Measurements from ENCODE around the gene IRX1.

IRX1 gene

DNA sequence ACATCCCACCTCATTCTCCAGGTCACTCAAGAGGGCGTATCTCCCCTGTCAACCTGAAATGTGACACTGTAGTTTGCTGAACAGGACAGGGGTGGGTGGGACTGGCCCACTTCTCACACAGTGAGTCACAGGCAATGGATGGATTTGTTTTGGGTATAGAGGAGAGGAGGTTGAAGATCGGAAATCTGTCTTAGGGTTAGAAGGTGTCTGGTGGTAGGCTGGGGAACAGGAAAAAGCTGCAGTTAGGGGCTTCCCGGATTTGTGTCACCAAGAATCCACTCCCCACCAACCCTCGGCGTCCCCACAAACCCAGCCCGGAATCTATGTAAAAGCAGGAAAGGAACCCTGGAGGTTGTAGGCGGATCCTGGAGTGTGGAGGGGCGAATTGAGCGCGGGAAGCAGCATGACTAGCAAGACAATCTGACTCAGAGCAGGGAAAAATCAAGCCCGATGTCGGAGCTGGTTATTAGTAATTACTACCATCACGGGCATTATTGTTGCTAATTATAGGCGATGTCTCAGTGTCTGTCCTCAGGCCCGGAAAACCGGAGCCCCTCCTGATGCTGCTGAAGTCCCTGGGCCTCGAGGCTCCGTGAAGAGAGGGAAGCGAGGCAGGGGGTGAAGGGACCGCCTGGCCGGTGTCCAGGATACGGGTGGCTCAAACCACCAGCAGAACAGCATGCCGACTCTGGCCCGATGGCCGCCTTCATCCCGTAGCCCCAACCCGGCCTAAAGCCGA, 1.7 kb upstream of the IRX1 start:
- Histone ChIP-seq H3K4me3 (ENCODE audit: low read length) (peak overlapping the region; percentile 42; the same call in 1 of the 2 replicates), H3K36me3 (ENCODE audit: control insufficient read depth, insufficient read depth, low read length) (no peaks in the 10 kb centered on the region), H3K27me3 (ENCODE audit: control insufficient read depth, insufficient read depth, low read length) (peaks cover 87% of the 10 kb centered on the region), H3K9me3 (ENCODE audit: control insufficient read depth, insufficient read depth, low read length) (no peaks in the 10 kb centered on the region), H3K4me1 (ENCODE audit: control insufficient read depth, insufficient read depth, low read length) (peaks cover 13% of the 10 kb centered on the region), H3K27ac (ENCODE audit: low read length) (no peak overlapping the region)
- DNase-seq (ENCODE audit: low read depth, low spot score) = no peak
- WGBS (ENCODE audit: insufficient coverage, insufficient read length) = no CpG with 5 or more reads among the region's 28 CpGs

DNA sequence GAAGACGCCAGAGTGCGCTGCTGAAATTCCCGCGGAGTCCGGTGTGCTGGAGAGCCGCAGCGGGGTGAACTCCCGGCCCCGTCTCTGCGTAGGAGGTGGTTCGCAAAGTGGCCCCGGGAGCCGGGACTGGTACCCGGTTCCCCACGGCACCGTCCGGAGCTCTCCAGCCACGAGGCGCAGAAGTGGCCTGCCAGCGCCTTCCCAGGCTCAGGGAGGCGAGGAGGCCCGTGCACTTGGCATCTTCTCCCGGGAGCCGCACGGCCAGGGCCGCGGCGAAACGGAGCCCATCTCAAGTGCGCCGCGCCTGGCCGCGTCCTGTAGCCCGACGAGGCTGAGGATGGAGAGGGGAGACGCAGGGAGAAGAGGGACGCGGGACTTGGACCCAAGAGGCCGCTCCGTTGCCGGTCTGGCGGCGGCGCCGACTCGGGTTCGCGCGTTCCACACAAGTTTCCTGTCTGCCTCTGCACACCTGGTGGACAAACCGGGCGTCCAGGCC, 1.1 kb upstream of the IRX1 start:
- Histone ChIP-seq H3K4me1 (ENCODE audit: control insufficient read depth, insufficient read depth, low read length) (peaks cover 17% of the 10 kb centered on the region), H3K9me3 (ENCODE audit: control insufficient read depth, insufficient read depth, low read length) (no peaks in the 10 kb centered on the region), H3K4me3 (ENCODE audit: low read length) (peak overlapping the region; percentile 42; the same call in 1 of the 2 replicates), H3K36me3 (ENCODE audit: control insufficient read depth, insufficient read depth, low read length) (no peaks in the 10 kb centered on the region), H3K27ac (ENCODE audit: low read length) (no peak overlapping the region), H3K27me3 (ENCODE audit: control insufficient read depth, insufficient read depth, low read length) (peaks cover 87% of the 10 kb centered on the region)
- WGBS (ENCODE audit: insufficient coverage, insufficient read length) = no CpG with 5 or more reads among the region's 52 CpGs
- DNase-seq (ENCODE audit: low read depth, low spot score) = no peak

DNA sequence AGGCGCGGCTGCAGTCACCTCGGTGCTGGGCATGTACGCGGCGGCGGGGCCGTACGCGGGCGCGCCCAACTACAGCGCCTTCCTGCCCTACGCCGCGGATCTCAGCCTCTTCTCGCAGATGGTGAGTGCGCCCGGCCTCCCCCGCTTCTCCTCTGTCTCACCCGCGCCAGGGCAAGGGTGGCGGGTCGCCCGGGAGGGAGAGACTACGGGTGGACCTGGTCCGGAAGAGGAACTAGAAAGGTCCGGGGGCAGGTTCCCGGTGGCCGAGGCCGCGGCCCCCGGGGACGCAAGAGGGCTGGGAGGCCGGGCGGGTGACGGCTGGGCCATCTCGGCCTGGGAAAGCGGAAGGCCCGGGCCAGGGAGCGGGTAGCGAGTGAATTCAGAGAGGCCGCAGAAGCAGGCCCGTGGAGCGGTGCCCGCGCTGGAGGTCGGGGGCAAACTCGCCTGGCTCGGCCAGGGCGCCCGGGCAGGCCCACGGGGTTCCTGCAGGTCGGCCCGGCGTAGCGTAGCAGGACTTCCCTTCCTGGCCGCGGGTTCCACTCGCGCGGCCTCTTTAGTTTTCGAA, 711 bp downstream of the IRX1 start:
- Histone ChIP-seq H3K4me3 (ENCODE audit: low read length) (peak overlapping the region; percentile 18; the same call in 1 of the 2 replicates), H3K36me3 (ENCODE audit: control insufficient read depth, insufficient read depth, low read length) (no peaks in the 10 kb centered on the region), H3K4me1 (ENCODE audit: control insufficient read depth, insufficient read depth, low read length) (peaks cover 20% of the 10 kb centered on the region), H3K27me3 (ENCODE audit: control insufficient read depth, insufficient read depth, low read length) (peaks cover 82% of the 10 kb centered on the region), H3K9me3 (ENCODE audit: control insufficient read depth, insufficient read depth, low read length) (no peaks in the 10 kb centered on the region), H3K27ac (ENCODE audit: low read length) (no peak overlapping the region)
- no peak for DNase-seq (ENCODE audit: low read depth, low spot score)
- WGBS (ENCODE audit: insufficient coverage, insufficient read length) = no CpG with 5 or more reads among the region's 63 CpGs

DNA sequence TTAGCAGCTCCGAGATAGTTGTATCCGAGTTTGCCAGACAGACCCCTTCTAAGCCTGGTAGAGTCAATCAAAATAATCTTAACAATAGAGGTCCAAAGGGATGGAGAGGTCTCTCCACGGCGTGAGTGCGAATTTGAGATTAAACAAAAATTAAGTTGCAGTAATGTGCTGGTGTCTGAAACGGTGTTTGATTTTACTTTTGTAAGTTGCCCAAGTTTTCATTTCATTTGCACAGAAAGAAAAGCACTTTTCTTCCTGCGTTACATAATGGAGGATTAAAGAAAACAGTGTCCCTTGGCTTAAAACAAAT, 1.2 kb downstream of the IRX1 start:
- H3K4me3 ChIP-seq (ENCODE audit: low read length) = peak overlapping the region; percentile 18; the same call in 1 of the 2 replicates
- H3K27me3 ChIP-seq (ENCODE audit: control insufficient read depth, insufficient read depth, low read length) = peaks cover 82% of the 10 kb centered on the region
- no peaks in the 10 kb centered on the region for H3K9me3 ChIP-seq (ENCODE audit: control insufficient read depth, insufficient read depth, low read length)
- no peaks in the 10 kb centered on the region for H3K36me3 ChIP-seq (ENCODE audit: control insufficient read depth, insufficient read depth, low read length)
- no peak overlapping the region for H3K27ac ChIP-seq (ENCODE audit: low read length)
- WGBS (ENCODE audit: insufficient coverage, insufficient read length) = no CpG with 5 or more reads among the region's 7 CpGs
- H3K4me1 ChIP-seq (ENCODE audit: control insufficient read depth, insufficient read depth, low read length) = peaks cover 17% of the 10 kb centered on the region
- DNase-seq (ENCODE audit: low read depth, low spot score) = no peak

DNA sequence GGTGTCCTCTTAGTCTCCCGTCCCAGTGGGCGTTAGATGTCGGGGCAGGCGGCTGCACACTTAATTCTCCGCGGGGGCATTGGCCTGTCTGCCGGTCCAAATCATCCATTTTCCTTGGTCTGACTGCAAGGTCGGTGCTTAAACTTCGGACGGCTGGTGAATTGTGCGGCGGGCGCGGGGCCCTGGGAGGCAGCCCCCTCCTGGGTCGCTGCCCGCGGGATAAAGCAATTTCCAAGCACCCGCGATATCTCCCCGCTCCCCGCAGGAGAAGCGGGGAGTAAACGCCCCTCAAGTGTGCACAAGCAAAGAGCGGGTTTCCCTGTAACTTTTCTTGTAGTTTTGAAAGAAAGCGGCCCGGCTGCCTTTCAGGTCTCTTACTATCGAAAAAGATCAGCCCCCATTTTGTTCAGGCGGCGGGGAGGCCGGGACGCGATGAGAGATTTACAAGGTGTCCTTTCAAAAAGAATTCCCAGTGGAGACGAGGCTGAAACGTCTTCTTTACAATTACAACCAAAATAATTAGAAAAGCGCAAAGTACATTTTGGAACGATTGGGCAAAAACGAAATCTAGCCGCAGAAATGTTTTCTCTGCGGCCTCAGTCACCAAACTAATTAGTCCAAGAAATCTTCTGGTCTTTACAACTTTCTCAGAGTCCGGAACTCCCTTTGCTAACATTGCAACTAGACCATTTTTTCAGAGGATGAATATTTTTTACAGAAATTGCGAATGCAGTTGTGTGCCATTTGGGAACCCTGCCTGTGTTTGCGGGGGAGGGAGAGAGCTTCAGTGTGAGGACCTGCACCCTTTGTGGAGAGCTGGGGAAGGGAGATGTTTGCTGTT, 1.8 kb downstream of the IRX1 start:
- Histone ChIP-seq H3K27me3 (ENCODE audit: control insufficient read depth, insufficient read depth, low read length) (peaks cover 82% of the 10 kb centered on the region), H3K27ac (ENCODE audit: low read length) (no peak overlapping the region), H3K9me3 (ENCODE audit: control insufficient read depth, insufficient read depth, low read length) (no peaks in the 10 kb centered on the region), H3K4me3 (ENCODE audit: low read length) (no peak overlapping the region; the same call in 1 of the 2 replicates), H3K4me1 (ENCODE audit: control insufficient read depth, insufficient read depth, low read length) (peaks cover 17% of the 10 kb centered on the region), H3K36me3 (ENCODE audit: control insufficient read depth, insufficient read depth, low read length) (no peaks in the 10 kb centered on the region)
- WGBS (ENCODE audit: insufficient coverage, insufficient read length) = no CpG with 5 or more reads among the region's 42 CpGs
- no peak for DNase-seq (ENCODE audit: low read depth, low spot score)

DNA sequence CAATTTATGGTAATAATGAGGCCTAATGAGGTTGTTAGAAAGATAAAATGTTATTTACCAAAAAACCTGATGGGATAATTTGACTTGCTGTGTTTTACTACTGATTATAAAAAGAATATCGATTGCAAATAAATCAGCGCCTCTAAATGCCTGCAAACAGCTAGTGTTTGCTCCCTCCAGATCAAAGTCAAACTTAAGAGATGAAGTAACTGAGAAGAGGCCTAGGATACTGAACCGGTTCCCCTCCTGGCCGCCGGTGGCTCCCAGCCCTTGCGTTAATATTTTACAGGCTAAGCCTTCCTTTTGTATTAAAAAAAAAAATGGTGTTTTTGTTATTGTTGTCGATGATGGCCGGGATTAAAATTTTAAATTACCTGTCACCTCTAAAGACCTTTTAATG, 2.6 kb downstream of the IRX1 start:
- DNase-seq (ENCODE audit: low read depth, low spot score) = no peak
- Histone ChIP-seq H3K4me3 (ENCODE audit: low read length) (no peak overlapping the region), H3K9me3 (ENCODE audit: control insufficient read depth, insufficient read depth, low read length) (no peaks in the 10 kb centered on the region), H3K36me3 (ENCODE audit: control insufficient read depth, insufficient read depth, low read length) (no peaks in the 10 kb centered on the region), H3K4me1 (ENCODE audit: control insufficient read depth, insufficient read depth, low read length) (peaks cover 16% of the 10 kb centered on the region), H3K27me3 (ENCODE audit: control insufficient read depth, insufficient read depth, low read length) (peaks cover 79% of the 10 kb centered on the region), H3K27ac (ENCODE audit: low read length) (no peak overlapping the region)
- WGBS (ENCODE audit: insufficient coverage, insufficient read length) = no CpG with 5 or more reads among the region's 8 CpGs

DNA sequence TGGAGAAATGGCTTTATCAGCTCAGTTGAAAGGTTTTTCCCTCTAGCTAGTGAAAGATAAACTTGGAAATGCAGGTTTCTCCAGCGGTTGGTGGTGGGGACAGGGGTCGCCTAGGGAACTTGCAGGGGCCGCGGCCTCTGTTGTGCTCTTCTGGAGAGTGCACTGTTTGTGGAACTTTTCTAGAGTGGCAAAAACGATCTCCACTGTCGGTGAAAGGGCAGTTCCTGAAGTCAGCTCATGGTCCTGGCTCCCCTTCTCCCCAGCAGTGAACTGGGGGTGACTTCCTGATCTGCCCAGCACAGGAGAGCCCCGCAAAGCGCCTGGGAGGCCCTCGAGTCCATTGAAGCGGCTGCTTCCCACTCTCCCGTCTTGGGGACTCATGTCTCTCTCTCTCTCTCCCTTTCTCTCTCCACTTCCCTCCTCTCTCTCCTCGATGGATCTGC, 3.2 kb downstream of the IRX1 start:
- DNase-seq (ENCODE audit: low read depth, low spot score) = no peak
- Histone ChIP-seq H3K9me3 (ENCODE audit: control insufficient read depth, insufficient read depth, low read length) (no peaks in the 10 kb centered on the region), H3K27me3 (ENCODE audit: control insufficient read depth, insufficient read depth, low read length) (peaks cover 79% of the 10 kb centered on the region), H3K36me3 (ENCODE audit: control insufficient read depth, insufficient read depth, low read length) (no peaks in the 10 kb centered on the region), H3K27ac (ENCODE audit: low read length) (no peak overlapping the region), H3K4me3 (ENCODE audit: low read length) (no peak overlapping the region; the same call in 1 of the 2 replicates), H3K4me1 (ENCODE audit: control insufficient read depth, insufficient read depth, low read length) (peaks cover 13% of the 10 kb centered on the region)
- no CpG with 5 or more reads among the region's 12 CpGs for WGBS (ENCODE audit: insufficient coverage, insufficient read length)

DNA sequence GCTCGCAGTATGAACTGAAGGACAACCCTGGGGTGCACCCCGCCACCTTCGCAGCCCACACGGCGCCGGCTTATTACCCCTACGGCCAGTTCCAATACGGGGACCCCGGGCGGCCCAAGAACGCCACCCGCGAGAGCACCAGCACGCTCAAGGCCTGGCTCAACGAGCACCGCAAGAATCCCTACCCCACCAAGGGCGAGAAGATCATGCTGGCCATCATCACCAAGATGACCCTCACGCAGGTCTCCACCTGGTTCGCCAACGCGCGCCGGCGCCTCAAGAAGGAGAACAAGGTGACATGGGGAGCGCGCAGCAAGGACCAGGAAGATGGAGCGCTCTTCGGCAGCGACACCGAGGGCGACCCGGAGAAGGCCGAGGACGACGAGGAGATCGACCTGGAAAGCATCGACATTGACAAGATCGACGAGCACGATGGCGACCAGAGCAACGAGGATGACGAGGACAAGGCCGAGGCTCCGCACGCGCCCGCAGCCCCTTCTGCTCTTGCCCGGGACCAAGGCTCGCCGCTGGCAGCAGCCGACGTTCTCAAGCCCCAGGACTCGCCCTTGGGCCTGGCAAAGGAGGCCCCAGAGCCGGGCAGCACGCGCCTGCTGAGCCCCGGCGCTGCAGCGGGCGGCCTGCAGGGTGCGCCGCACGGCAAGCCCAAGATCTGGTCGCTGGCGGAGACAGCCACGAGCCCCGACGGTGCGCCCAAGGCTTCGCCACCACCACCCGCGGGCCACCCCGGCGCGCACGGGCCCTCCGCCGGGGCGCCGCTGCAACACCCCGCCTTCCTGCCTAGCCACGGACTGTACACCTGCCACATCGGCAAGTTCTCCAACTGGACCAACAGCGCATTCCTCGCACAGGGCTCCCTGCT, 3.8 kb downstream of the IRX1 start:
- no peaks in the 10 kb centered on the region for H3K9me3 ChIP-seq (ENCODE audit: control insufficient read depth, insufficient read depth, low read length)
- DNase-seq (ENCODE audit: low read depth, low spot score) = no peak
- no CpG with 5 or more reads among the region's 86 CpGs for WGBS (ENCODE audit: insufficient coverage, insufficient read length)
- peak overlapping the region; percentile 16; the same call in 1 of the 2 replicates for H3K4me3 ChIP-seq (ENCODE audit: low read length)
- H3K27me3 ChIP-seq (ENCODE audit: control insufficient read depth, insufficient read depth, low read length) = peaks cover 77% of the 10 kb centered on the region
- H3K36me3 ChIP-seq (ENCODE audit: control insufficient read depth, insufficient read depth, low read length) = no peaks in the 10 kb centered on the region
- H3K27ac ChIP-seq (ENCODE audit: low read length) = no peak overlapping the region
- peaks cover 10% of the 10 kb centered on the region for H3K4me1 ChIP-seq (ENCODE audit: control insufficient read depth, insufficient read depth, low read length)

DNA sequence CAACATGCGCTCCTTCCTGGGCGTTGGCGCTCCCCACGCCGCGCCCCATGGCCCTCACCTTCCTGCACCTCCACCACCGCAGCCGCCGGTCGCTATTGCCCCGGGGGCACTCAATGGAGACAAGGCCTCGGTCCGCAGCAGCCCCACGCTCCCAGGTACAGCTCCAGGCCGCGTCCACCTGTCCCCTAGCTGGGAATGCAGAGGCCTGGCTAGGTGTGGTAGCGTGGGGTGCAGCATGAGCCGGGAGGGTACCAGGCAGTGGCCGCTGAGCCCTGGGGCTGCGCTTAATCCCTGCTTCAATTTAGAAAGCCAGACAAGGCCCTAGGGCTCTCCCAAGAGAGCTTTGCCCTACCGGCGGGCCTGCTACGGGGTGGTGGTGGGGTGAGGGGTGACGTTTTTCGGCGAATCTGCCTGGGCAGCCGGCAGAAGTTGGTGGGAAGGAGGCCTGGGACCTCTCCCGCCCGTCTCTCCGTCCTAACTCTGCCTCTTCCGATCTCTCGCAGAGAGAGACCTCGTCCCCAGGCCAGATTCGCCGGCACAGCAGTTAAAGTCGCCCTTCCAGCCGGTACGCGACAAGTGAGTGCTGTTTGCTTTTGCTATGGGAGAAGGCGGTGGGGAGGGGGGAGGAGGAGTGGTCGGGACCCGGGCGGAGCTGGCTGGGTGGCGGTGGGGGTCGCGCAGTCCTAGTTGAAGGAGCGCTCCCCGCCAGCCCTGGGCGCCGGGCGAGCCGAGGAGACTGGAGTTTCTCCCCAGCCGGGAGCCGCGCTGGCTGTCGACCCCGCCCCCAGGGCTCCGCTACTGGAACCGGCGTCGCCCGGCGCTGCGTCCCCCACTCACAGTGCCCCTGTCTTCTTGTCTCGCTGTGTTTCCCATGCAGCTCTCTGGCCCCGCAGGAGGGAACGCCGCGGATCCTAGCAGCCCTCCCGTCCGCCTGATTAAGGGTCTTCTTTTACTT, 4.8 kb downstream of the IRX1 start:
- DNase-seq (ENCODE audit: low read depth, low spot score) = no peak
- Histone ChIP-seq H3K27me3 (ENCODE audit: control insufficient read depth, insufficient read depth, low read length) (peaks cover 81% of the 10 kb centered on the region), H3K27ac (ENCODE audit: low read length) (no peak overlapping the region), H3K4me3 (ENCODE audit: low read length) (peak overlapping the region; percentile 16; the same call in 1 of the 2 replicates), H3K9me3 (ENCODE audit: control insufficient read depth, insufficient read depth, low read length) (no peaks in the 10 kb centered on the region), H3K4me1 (ENCODE audit: control insufficient read depth, insufficient read depth, low read length) (peaks cover 9% of the 10 kb centered on the region), H3K36me3 (ENCODE audit: control insufficient read depth, insufficient read depth, low read length) (no peaks in the 10 kb centered on the region)
- no CpG with 5 or more reads among the region's 71 CpGs for WGBS (ENCODE audit: insufficient coverage, insufficient read length)

Data from iPS DF 6.9 (cell line).